HCT116 (cell line): Measurements from ENCODE around the gene FLNC. TPM values are rescaled to one million over a fixed set of nuclear protein-coding genes. Genes with fewer than 3 reads are reported as not detected.

Source experiments
- ATAC-seq: fragments of 200-7000 bp; cut with Tn5 transposase; 2 replicates; pipeline ENCODE4 v1.9.1; 2020; ENCODE audit warnings: mild to moderate bottlenecking, moderate library complexity
- BruUV-seq: library from RNA; stranded (reverse); fragments of 400-500 nt; replicated peaks from 2 replicates; lab custom pipeline; 2021; lab: Mats Ljungman, UMichigan
- CTCF ChIA-PET: fragments of 300-600 bp; sonication (Branson Sonifier 250); formaldehyde crosslinking; loops from one replicate; lab custom pipeline; 2021; ENCODE audit warnings: antibody characterized with exemption; lab: Charles Lee
- POLR2A ChIA-PET: fragments of 300-600, 350-600 bp; sonication (Branson Sonifier 250); formaldehyde crosslinking; loops from one replicate; lab custom pipeline; 2021; ENCODE audit warnings: antibody characterized with exemption; lab: Charles Lee
- RAD21 ChIA-PET, 2 experiments: fragments of 300-600 bp; sonication (Branson Sonifier 250); formaldehyde crosslinking; loops; one replicate each; lab custom pipeline; 2023; ENCODE audit warnings: low total read pairs in 2 of 2; ENCODE audit not compliant: uncharacterized antibody in 2 of 2, unreplicated experiment in 2 of 2, low non-redundant PET in 1 of 2; lab: Charles Lee
- DNase-seq: peaks from one replicate; pipeline ENCODE4 v3.0.0-alpha.2; 2010; ENCODE audit warnings: low read depth, low spot score
- H2AFZ ChIP-seq: fragments of 200-600 bp; shearing (Covaris generic), sonication (generic); 2 replicates; pipeline ENCODE4 v1.6.1; 2017; ENCODE audit warnings: low read depth, mixed run types, mixed read lengths, antibody characterized with exemption, low read length; ENCODE audit not compliant: poor library complexity, severe bottlenecking
- H3K27ac ChIP-seq: 2 replicates; pipeline ENCODE4 v1.5.1; 2012; ENCODE audit warnings: low read depth, low read length
- H3K27me3 ChIP-seq: fragments of 200-600 bp; sonication (generic); 2 replicates; pipeline ENCODE4 v1.6.1; 2016; ENCODE audit warnings: mixed run types, low read length, mixed read lengths; ENCODE audit not compliant: insufficient read depth
- H3K36me3 ChIP-seq, 2 experiments: fragments of 200-500 bp in 1 of 2; fragments of 200-600 bp in 1 of 2; sonication (Bioruptor generic) in 1 of 2; sonication (generic) in 1 of 2; 2 replicates each; pipeline versions ENCODE4 v1.5.1 to v1.6.1; 2014 to 2016; ENCODE audit warnings: low read length in 2 of 2, inconsistent platforms in 1 of 2, mixed read lengths in 1 of 2, mixed run types in 1 of 2; ENCODE audit not compliant: insufficient read depth in 2 of 2, control insufficient read depth in 1 of 2
- H3K4me1 ChIP-seq, 2 experiments: fragments of 200-600 bp in 1 of 2; sonication (generic) in 1 of 2; 2 replicates each; pipeline versions ENCODE4 v1.5.1 to v1.6.1; 2012 to 2017; ENCODE audit warnings: low read length in 2 of 2, inconsistent platforms in 1 of 2, mild to moderate bottlenecking in 1 of 2, mixed read lengths in 1 of 2, mixed run types in 1 of 2, moderate library complexity in 1 of 2; ENCODE audit not compliant: insufficient read depth in 2 of 2, control insufficient read depth in 1 of 2
- H3K4me2 ChIP-seq: fragments of 200-600 bp; sonication (generic); 2 replicates; pipeline ENCODE4 v1.6.1; 2017; ENCODE audit warnings: mixed run types, low read length, mixed read lengths
- H3K4me3 ChIP-seq, 2 experiments: fragments of 200-600 bp in 1 of 2; sonication (generic) in 1 of 2; replicated peaks in 1 of 2; 2 replicates each; pipeline ENCODE4 v1.5.1; 2011 to 2016; ENCODE audit warnings: low read length in 2 of 2, control low read depth in 1 of 2, low read depth in 1 of 2, mild to moderate bottlenecking in 1 of 2, mixed read lengths in 1 of 2, mixed run types in 1 of 2
- H3K79me2 ChIP-seq: fragments of 200-600 bp; sonication (generic); 2 replicates; pipeline ENCODE4 v1.6.1; 2017; ENCODE audit warnings: mild to moderate bottlenecking, mixed run types, low read length, moderate library complexity, mixed read lengths; ENCODE audit not compliant: insufficient read depth
- H3K9ac ChIP-seq: fragments of 200-600 bp; sonication (generic); 2 replicates; pipeline ENCODE4 v1.6.1; 2016; ENCODE audit warnings: low read length, mixed read lengths
- H3K9me2 ChIP-seq: fragments of 200-600 bp; sonication (generic), shearing (Covaris generic); 2 replicates; pipeline ENCODE4 v1.6.1; 2017; ENCODE audit warnings: mixed run types, mild to moderate bottlenecking, moderate library complexity; ENCODE audit not compliant: insufficient read depth
- H3K9me3 ChIP-seq, 2 experiments: fragments of 200-500 bp in 1 of 2; fragments of 200-600 bp in 1 of 2; sonication (Bioruptor generic) in 1 of 2; sonication (generic) in 1 of 2; 2 replicates each; pipeline ENCODE4 v1.6.1; 2014 to 2017; ENCODE audit warnings: low read length in 2 of 2, mixed read lengths in 2 of 2, inconsistent platforms in 1 of 2, low read depth in 1 of 2, mild to moderate bottlenecking in 1 of 2, mixed run types in 1 of 2, moderate library complexity in 1 of 2; ENCODE audit not compliant: control insufficient read depth in 1 of 2, insufficient read depth in 1 of 2
- H4K20me1 ChIP-seq: fragments of 200-600 bp; sonication (generic), shearing (Covaris generic); 2 replicates; pipeline ENCODE4 v1.6.1; 2017; ENCODE audit warnings: mixed run types, mild to moderate bottlenecking, moderate library complexity; ENCODE audit not compliant: insufficient read depth
- CBX3 ChIP-seq: IDR thresholded peaks from 2 replicates; pipeline ENCODE4 v1.6.1; 2012; ENCODE audit warnings: low read depth
- CEBPB ChIP-seq: IDR thresholded peaks from 2 replicates; pipeline ENCODE4 v1.6.1; 2012; ENCODE audit warnings: low read depth
- CTCF ChIP-seq, 3 experiments: fragments of 200-600 bp in 1 of 3; sonication (generic) in 1 of 3; IDR thresholded peaks in 2 of 3; conservative IDR thresholded peaks in 1 of 3; 2 replicates each; pipeline ENCODE4 v1.5.1; 2012 to 2017; ENCODE audit warnings: low read depth in 2 of 3, low read length in 2 of 3, antibody characterized with exemption in 1 of 3, borderline replicate concordance in 1 of 3, control low read depth in 1 of 3, mild to moderate bottlenecking in 1 of 3, mixed read lengths in 1 of 3, mixed run types in 1 of 3, moderate library complexity in 1 of 3; ENCODE audit not compliant: insufficient read depth in 1 of 3
- EGR1 ChIP-seq: IDR thresholded peaks from 2 replicates; pipeline ENCODE4 v1.6.1; 2012; ENCODE audit warnings: low read depth
- EZH2phosphoT487 ChIP-seq: fragments of 200-600 bp; IDR thresholded peaks from 2 replicates; pipeline ENCODE4 v1.6.1; 2018; ENCODE audit warnings: antibody characterized with exemption, borderline replicate concordance
- POLR2AphosphoS5 ChIP-seq: IDR thresholded peaks from 2 replicates; pipeline ENCODE4 v1.6.1; 2011; ENCODE audit warnings: mild to moderate bottlenecking, low read depth, low read length, moderate library complexity
- REST ChIP-seq: IDR thresholded peaks from 2 replicates; pipeline ENCODE4 v1.6.1; 2012; ENCODE audit warnings: low read depth
- SIN3A ChIP-seq: IDR thresholded peaks from 2 replicates; pipeline ENCODE4 v1.6.1; 2012; ENCODE audit warnings: low read depth
- SP1 ChIP-seq: IDR thresholded peaks from 2 replicates; pipeline ENCODE4 v1.6.1; 2012; ENCODE audit warnings: low read depth
- SRF ChIP-seq: IDR thresholded peaks from 2 replicates; pipeline ENCODE4 v1.6.1; 2012; ENCODE audit warnings: low read depth
- ZFX ChIP-seq: fragments of 450-650 bp; IDR thresholded peaks from 2 replicates; pipeline ENCODE4 v1.6.1; 2017
- intact Hi-C: fragments of 100-400 bp; cut with micrococcal nuclease; formaldehyde crosslinking; loops from 2 replicates; pipeline ENCODE4 v1.10.0; 2022
- total RNA-seq: library from RNA; stranded (reverse); gene quantifications from one replicate; pipeline ENCODE4 v1.2.1, GENCODE V29; 2021; ENCODE audit not compliant: unreplicated experiment
- TF ChIP-seq, protein P1 (sequence below): IDR thresholded peaks from 2 replicates; pipeline ENCODE4 v1.6.1; 2012

FLNC gene
- total RNA-seq, 1 experiment from 2014 or later = 42.8 TPM

- Histone ChIP-seq H3K27ac (no peak within 1 kb of the TSS; the same call in 1 of the 2 replicates), H3K4me2 (peak within 1 kb of the TSS; percentile 89), H3K27me3 (no peaks in the 10 kb centered on the region), H3K4me1 (peaks cover 0 to 6% of the 10 kb centered on the region in 2 experiments; a peak in 1 of 4 replicates), H3K9ac (peak within 1 kb of the TSS; percentile 55), H3K9me3 (no peaks in the 10 kb centered on the region), H4K20me1 (no peaks in the 10 kb centered on the region), H3K79me2 (no peaks in the 10 kb centered on the region), H3K4me3 (peak within 1 kb of the TSS; percentile 59 to 71), H3K9me2 (no peaks in the 10 kb centered on the region), H3K36me3 (no peaks in the 10 kb centered on the region), H2AFZ (peak within 1 kb of the TSS; percentile 26)
- CTCF ChIA-PET = interaction anchor here (0.8 kb wide), 2 partner anchors 19 to 92 kb away, joined by 3 read pairs; no protein-coding TSS in a partner anchor
- no peak for TF ChIP-seq CEBPB
- TF ChIP-seq, protein P1, sequence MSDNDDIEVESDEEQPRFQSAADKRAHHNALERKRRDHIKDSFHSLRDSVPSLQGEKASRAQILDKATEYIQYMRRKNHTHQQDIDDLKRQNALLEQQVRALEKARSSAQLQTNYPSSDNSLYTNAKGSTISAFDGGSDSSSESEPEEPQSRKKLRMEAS = no peak
- peak; percentile 64 for TF ChIP-seq POLR2AphosphoS5
- peak; percentile 16; the same call in 1 of the 2 replicates for TF ChIP-seq ZFX
- intact Hi-C loops = no loop called here
- no TSS peak for BruUV-seq
- POLR2A ChIA-PET = no interaction called here
- no peak for DNase-seq
- RAD21 ChIA-PET = no interaction called here
- peak; percentile 93 for ATAC-seq
These were observed 38.9 kb upstream of the FLNC start, which contains the start of gene CCDC136 for GRCh38 chr7:128791121-128791971. CCDC136 (plus strand) TSS chr7:128791968; CDS start chr7:128792412, 444 bp downstream.

- CTCF ChIA-PET = interaction anchor here (0.8 kb wide), 1 partner anchor 92 kb away, joined by 3 read pairs; no protein-coding TSS in a partner anchor
- DNase-seq = no peak
- TF ChIP-seq REST (no peak), ZFX (no peak), CEBPB (no peak), CTCF (IDR thresholded peaks at IDR 0.05 in 2 of 3, conservative IDR thresholded peaks at IDR 0.05 in 1 of 3; ENCODE audit: borderline replicate concordance in 1 of 3, insufficient read depth in 1 of 3, low read depth in 2 of 3, low read length in 2 of 3) (no peak), EGR1 (no peak), CBX3 (no peak), SP1 (no peak), POLR2AphosphoS5 (no peak), SIN3A (no peak), EZH2phosphoT487 (no peak), SRF (no peak)
- TF ChIP-seq, protein P1 = no peak
These were observed 38.3 kb upstream of the FLNC start for GRCh38 chr7:128791972-128792327.

More at GRCh38 chr7:128791972-128792327, 38.3 kb upstream of the FLNC start:
- Histone ChIP-seq H3K9me3 (no peaks in the 10 kb centered on the region), H3K4me3 (peak overlapping the region; percentile 59 to 71), H3K79me2 (no peaks in the 10 kb centered on the region), H4K20me1 (no peaks in the 10 kb centered on the region), H3K9ac (peak overlapping the region; percentile 55), H3K4me1 (peaks cover 0 to 6% of the 10 kb centered on the region in 2 experiments; a peak in 1 of 4 replicates), H2AFZ (no peak overlapping the region), H3K27me3 (no peaks in the 10 kb centered on the region), H3K4me2 (peak overlapping the region; percentile 89), H3K9me2 (no peaks in the 10 kb centered on the region), H3K27ac (no peak overlapping the region; the same call in 1 of the 2 replicates), H3K36me3 (no peaks in the 10 kb centered on the region)
- ChIA-PET RAD21 (no interaction called here), POLR2A (no interaction called here)
- no TSS peak for BruUV-seq
- intact Hi-C loops = no loop called here
- ATAC-seq = no peak
